ENCODE data around the gene COL13A1.

DNA sequence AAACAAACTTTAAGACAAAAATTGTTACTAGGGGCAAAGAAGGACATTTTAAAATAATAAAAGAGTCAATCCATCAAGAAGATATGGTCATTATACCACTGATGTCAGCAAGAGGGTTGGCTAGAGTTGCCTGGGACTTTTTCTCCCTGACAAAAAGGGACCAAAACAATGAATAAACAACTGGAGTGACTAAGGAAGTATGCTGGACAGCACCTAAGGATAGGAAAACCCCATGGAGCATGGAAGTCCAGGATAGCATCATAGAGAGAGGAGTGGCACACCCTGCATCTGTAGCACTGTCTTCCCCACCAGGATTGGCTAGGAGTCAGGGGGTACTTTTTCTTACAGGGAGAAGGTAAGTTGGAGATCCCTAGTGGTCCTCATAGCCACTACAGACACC is 177.5 kb downstream of the COL13A1 start:
- no peak for TF ChIP-seq TAF1 (IDR thresholded peaks at IDR 0.05; ENCODE audit: low read depth, low read length)
- no peak for TF ChIP-seq POLR2A (IDR thresholded peaks at IDR 0.05; ENCODE audit: low read depth, low read length)
